Suprapubic skin (tissue), 4 donors: ENCODE measurements around the gene CD93. TPM values are rescaled to one million over a fixed set of nuclear protein-coding genes. Genes with fewer than 3 reads are reported as not detected.

Experiments
- DNase-seq, 2 donors: peaks; one replicate each; pipeline ENCODE4 v3.0.0-alpha.2; 2019; ENCODE audit warnings: low spot score in 2 of 2
- H3K27ac ChIP-seq: fragments of 200-600 bp; sonication (generic); one replicate; pipeline ENCODE4 v1.5.1; 2019
- H3K27me3 ChIP-seq: fragments of 200-600 bp; sonication (generic); one replicate; pipeline ENCODE4 v1.5.1; 2019
- H3K36me3 ChIP-seq: fragments of 200-600 bp; sonication (generic); one replicate; pipeline ENCODE4 v1.5.1; 2019
- H3K4me1 ChIP-seq: fragments of 200-600 bp; sonication (generic); one replicate; pipeline ENCODE4 v1.5.1; 2019
- H3K4me3 ChIP-seq: fragments of 200-600 bp; sonication (generic); one replicate; pipeline ENCODE4 v1.5.1; 2019; ENCODE audit warnings: mild to moderate bottlenecking
- H3K9me3 ChIP-seq: fragments of 200-600 bp; sonication (generic); one replicate; pipeline ENCODE4 v1.5.1; 2019
- CTCF ChIP-seq, 2 donors: fragments of 200-600 bp in 1 of 2; fragments of 450-650 bp in 1 of 2; sonication (generic) in 1 of 2; IDR thresholded peaks; one replicate each; pipeline ENCODE4 v1.5.1; 2016 to 2019; ENCODE audit warnings: antibody characterized with exemption in 2 of 2, mild to moderate bottlenecking in 1 of 2, moderate library complexity in 1 of 2
- EP300 ChIP-seq: sonication (generic); formaldehyde crosslinking; IDR thresholded peaks from one replicate; pipeline ENCODE4 v1.6.1; 2017; ENCODE audit warnings: antibody characterized with exemption
- POLR2A ChIP-seq, 2 donors: fragments of 450-650 bp; IDR thresholded peaks; one replicate each; pipeline ENCODE4 v1.6.1; 2017; ENCODE audit warnings: antibody characterized with exemption in 2 of 2, mild to moderate bottlenecking in 2 of 2, moderate library complexity in 2 of 2
- POLR2AphosphoS5 ChIP-seq, 3 donors: sonication (generic); formaldehyde crosslinking; IDR thresholded peaks; one replicate each; pipeline ENCODE4 v1.6.1; 2017; ENCODE audit warnings: antibody characterized with exemption in 3 of 3
- WGBS: methylation state at CpG from one replicate; pipeline ENCODE4 v1.1.5; 2018; 5-methylcytosine and 5-hydroxymethylcytosine counted together
- total RNA-seq, 4 donors: library from RNA; depleted of rRNA; stranded (reverse); fragments of >200 nt; gene quantifications; one replicate each; pipeline ENCODE4 v1.1.0, GENCODE V29; 2016

CD93 gene
- total RNA-seq, 4 donors from 2014 or later, result 8.1 to 25.1 (median 16.2) TPM

- WGBS, result 93% methylated on average over 12 of the region's 14 CpGs
- Histone ChIP-seq H3K4me1 (peaks cover 24% of the 10 kb centered on the region), H3K9me3 (no peaks in the 10 kb centered on the region), H3K27me3 (no peaks in the 10 kb centered on the region), H3K4me3 (no peak overlapping the region), H3K36me3 (no peaks in the 10 kb centered on the region), H3K27ac (no peak overlapping the region)
- TF ChIP-seq EP300 (no peak), CTCF (IDR thresholded peaks at IDR 0.05) (no peak), POLR2A (IDR thresholded peaks at IDR 0.05) (no peak), POLR2AphosphoS5 (IDR thresholded peaks at IDR 0.05) (no peak)
- peak; percentile 48 to 54 for DNase-seq
These were observed 41.6 kb upstream of the CD93 start for GRCh38 chr20:23127506-23128279.

- H3K27me3 ChIP-seq, result no peaks in the 10 kb centered on the region
- 78% methylated on average over 11 of the region's 12 CpGs for WGBS
- peak in 1 of 2 donors; percentile 54 for DNase-seq
These were observed 40.3 kb upstream of the CD93 start for GRCh38 chr20:23126281-23127061.

GRCh38 chr20:23125625-23126191 lies 39.6 kb upstream of the CD93 start:
- Histone ChIP-seq H3K4me3 (no peak overlapping the region), H3K27me3 (no peaks in the 10 kb centered on the region), H3K27ac (no peak overlapping the region), H3K4me1 (peaks cover 30% of the 10 kb centered on the region), H3K36me3 (no peaks in the 10 kb centered on the region), H3K9me3 (no peaks in the 10 kb centered on the region)
- DNase-seq, result peak; percentile 50 to 74
- WGBS, result 87% methylated on average over 5 of the region's 5 CpGs
- TF ChIP-seq POLR2AphosphoS5 (IDR thresholded peaks at IDR 0.05), result no peak
- TF ChIP-seq EP300, result no peak
- no peak for TF ChIP-seq CTCF (IDR thresholded peaks at IDR 0.05)
- TF ChIP-seq POLR2A (IDR thresholded peaks at IDR 0.05), result no peak

More at GRCh38 chr20:23126281-23127061, 40.3 kb upstream of the CD93 start:
- Histone ChIP-seq H3K27ac (no peak overlapping the region), H3K36me3 (no peaks in the 10 kb centered on the region), H3K4me1 (peaks cover 22% of the 10 kb centered on the region), H3K9me3 (no peaks in the 10 kb centered on the region), H3K4me3 (no peak overlapping the region)
- TF ChIP-seq POLR2A (IDR thresholded peaks at IDR 0.05), result no peak
- TF ChIP-seq EP300, result no peak
- TF ChIP-seq POLR2AphosphoS5 (IDR thresholded peaks at IDR 0.05), result no peak
- no peak for TF ChIP-seq CTCF (IDR thresholded peaks at IDR 0.05)

GRCh38 chr20:23125159-23125558 lies 39.0 kb upstream of the CD93 start:
- DNase-seq, result peak in 1 of 2 donors; percentile 60
- 83% methylated on average over 5 of the region's 5 CpGs for WGBS

More at GRCh38 chr20:23125159-23125558, 39.0 kb upstream of the CD93 start:
- Histone ChIP-seq H3K27ac (no peak overlapping the region), H3K36me3 (no peaks in the 10 kb centered on the region), H3K9me3 (no peaks in the 10 kb centered on the region), H3K4me3 (no peak overlapping the region), H3K4me1 (peaks cover 33% of the 10 kb centered on the region), H3K27me3 (no peaks in the 10 kb centered on the region)
- no peak for TF ChIP-seq POLR2AphosphoS5 (IDR thresholded peaks at IDR 0.05)
- TF ChIP-seq POLR2A (IDR thresholded peaks at IDR 0.05), result no peak
- no peak for TF ChIP-seq EP300
- no peak for TF ChIP-seq CTCF (IDR thresholded peaks at IDR 0.05)
